ENCODE results near the gene CYB561. TPM values are rescaled to one million over a fixed set of nuclear protein-coding genes. Genes with fewer than 3 reads are reported as not detected.

The CYB561 gene
- total and polyA plus RNA-seq, 2 donors (not counting 3 experiments of a cell fraction or from before 2014, with no cell fraction given): 34.9 to 71.1 TPM

DNA sequence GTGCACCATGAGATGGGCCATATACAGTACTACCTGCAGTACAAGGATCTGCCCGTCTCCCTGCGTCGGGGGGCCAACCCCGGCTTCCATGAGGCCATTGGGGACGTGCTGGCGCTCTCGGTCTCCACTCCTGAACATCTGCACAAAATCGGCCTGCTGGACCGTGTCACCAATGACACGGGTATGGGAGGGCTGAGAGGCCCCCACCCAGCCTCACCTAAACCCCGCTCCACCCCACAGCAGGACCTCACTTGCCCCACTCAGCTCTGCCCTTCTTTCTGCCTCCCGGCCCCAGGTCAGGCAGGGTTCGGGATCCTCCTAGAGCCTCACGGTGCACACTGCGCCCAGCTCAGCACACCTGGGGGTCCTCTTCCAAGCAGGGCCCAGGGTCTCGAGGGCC is 36.4 kb upstream of the CYB561 start:
- no peaks in the 10 kb centered on the region for H3K79me2 ChIP-seq (ENCODE audit: control insufficient read depth, insufficient read depth, low read length)
- no peak for DNase-seq (ENCODE audit: low read depth, low spot score)
- TF ChIP-seq FOS (IDR thresholded peaks at IDR 0.05; ENCODE audit: borderline replicate concordance, insufficient read depth, low read length) (no peak), JUN (IDR thresholded peaks at IDR 0.05; ENCODE audit: borderline replicate concordance, insufficient read depth, insufficient read length, low read depth) (no peak), EZH2 (IDR thresholded peaks at IDR 0.05; ENCODE audit: borderline replicate concordance, low read depth, low read length, severe bottlenecking) (no peak), MYC (IDR thresholded peaks at IDR 0.05; ENCODE audit: low read depth, low read length) (no peak), GATA2 (IDR thresholded peaks at IDR 0.05; ENCODE audit: insufficient read depth, insufficient read length, low read depth, low read length) (no peak), POLR2AphosphoS5 (IDR thresholded peaks at IDR 0.05; ENCODE audit: insufficient read depth, low read depth, low read length) (no peak), POLR2A (IDR thresholded peaks at IDR 0.05; ENCODE audit: low read depth, low read length) (no peak)
- TF ChIP-seq, protein P1, sequence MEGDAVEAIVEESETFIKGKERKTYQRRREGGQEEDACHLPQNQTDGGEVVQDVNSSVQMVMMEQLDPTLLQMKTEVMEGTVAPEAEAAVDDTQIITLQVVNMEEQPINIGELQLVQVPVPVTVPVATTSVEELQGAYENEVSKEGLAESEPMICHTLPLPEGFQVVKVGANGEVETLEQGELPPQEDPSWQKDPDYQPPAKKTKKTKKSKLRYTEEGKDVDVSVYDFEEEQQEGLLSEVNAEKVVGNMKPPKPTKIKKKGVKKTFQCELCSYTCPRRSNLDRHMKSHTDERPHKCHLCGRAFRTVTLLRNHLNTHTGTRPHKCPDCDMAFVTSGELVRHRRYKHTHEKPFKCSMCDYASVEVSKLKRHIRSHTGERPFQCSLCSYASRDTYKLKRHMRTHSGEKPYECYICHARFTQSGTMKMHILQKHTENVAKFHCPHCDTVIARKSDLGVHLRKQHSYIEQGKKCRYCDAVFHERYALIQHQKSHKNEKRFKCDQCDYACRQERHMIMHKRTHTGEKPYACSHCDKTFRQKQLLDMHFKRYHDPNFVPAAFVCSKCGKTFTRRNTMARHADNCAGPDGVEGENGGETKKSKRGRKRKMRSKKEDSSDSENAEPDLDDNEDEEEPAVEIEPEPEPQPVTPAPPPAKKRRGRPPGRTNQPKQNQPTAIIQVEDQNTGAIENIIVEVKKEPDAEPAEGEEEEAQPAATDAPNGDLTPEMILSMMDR (IDR thresholded peaks at IDR 0.05; ENCODE audit: extremely low read depth in 1 of 2, insufficient read depth in 1 of 2, low read depth in 1 of 2, low read length in 2 of 2): no peak
- TF ChIP-seq, protein P2, sequence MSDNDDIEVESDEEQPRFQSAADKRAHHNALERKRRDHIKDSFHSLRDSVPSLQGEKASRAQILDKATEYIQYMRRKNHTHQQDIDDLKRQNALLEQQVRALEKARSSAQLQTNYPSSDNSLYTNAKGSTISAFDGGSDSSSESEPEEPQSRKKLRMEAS (IDR thresholded peaks at IDR 0.05; ENCODE audit: insufficient read depth, insufficient read length): no peak
- no peaks in the 10 kb centered on the region for H3K9me1 ChIP-seq (replicated peaks; ENCODE audit: control insufficient read depth, extremely low read depth, insufficient read depth, low read length)
- no peak overlapping the region for H2AFZ ChIP-seq (ENCODE audit: low read depth, low read length)
- FAIRE-seq: no peak
- H3K4me2 ChIP-seq (ENCODE audit: insufficient read depth, low read length): no peak overlapping the region
- H3K4me1 ChIP-seq (ENCODE audit: control insufficient read depth, extremely low read depth, insufficient read depth, low read length): peaks cover 11% of the 10 kb centered on the region
- H3K27me3 ChIP-seq (ENCODE audit: control insufficient read depth in 2 of 2, insufficient read depth in 2 of 2, low read length in 2 of 2): no peaks in the 10 kb centered on the region
- CTCF ChIA-PET: interaction anchor here (6.5 to 11.1 kb wide), 2 partner anchors 53 to 129 kb away, joined by 52 to 540 read pairs; no protein-coding TSS in a partner anchor
- dilution Hi-C loops (cut with MboI; ENCODE audit: extremely low pct_ligation_motif_present, low sequenced_read_pairs) (no loop called here), intact Hi-C loops (cut with micrococcal nuclease) (no loop called here)
- H3K36me3 ChIP-seq (ENCODE audit: control insufficient read depth in 2 of 2, extremely low read depth in 1 of 2, insufficient read depth in 2 of 2, low read length in 2 of 2): peaks cover 0 to 64% of the 10 kb centered on the region in 2 experiments
- H3K9me3 ChIP-seq (replicated peaks; ENCODE audit: control insufficient read depth, insufficient read depth, low read length): no peaks in the 10 kb centered on the region
- H4K20me1 ChIP-seq (replicated peaks; ENCODE audit: control insufficient read depth, extremely low read depth, insufficient read depth, low read length): no peaks in the 10 kb centered on the region
- POLR2A ChIA-PET: no interaction called here
- no peak overlapping the region for H3K9ac ChIP-seq (replicated peaks; ENCODE audit: extremely low read depth, insufficient read depth, low read length)
- no peak overlapping the region for H3K4me3 ChIP-seq (replicated peaks in 1 of 3; ENCODE audit: insufficient read depth in 1 of 3, low read depth in 1 of 3, low read length in 3 of 3)
- no TSS peak for BruUV-seq (replicated peaks)
- H3K27ac ChIP-seq (ENCODE audit: insufficient read depth, low read depth, low read length): no peak overlapping the region

Measured in endothelial cell of umbilical vein (primary cell).